ENCODE data around the gene CPT2.
"Not testable (repeated sequence)": the region's sequence is repeated elsewhere in the genome, so short reads cannot be mapped to it uniquely, and the experiment has no call there.

The CPT2 gene

GRCh38 chr1:53203466-53203865 lies 6.8 kb downstream of the CPT2 start:
- Histone ChIP-seq H3K4me1 (ENCODE audit: low read length) (no peaks in the 10 kb centered on the region), H4K20me1 (ENCODE audit: insufficient read depth, low read length) (no peaks in the 10 kb centered on the region), H3K9ac (ENCODE audit: low read length) (no peak overlapping the region), H3K79me2 (ENCODE audit: low read length) (peaks cover 2% of the 10 kb centered on the region), H3K9me2 (replicated peaks; ENCODE audit: insufficient read depth, low read length) (no peaks in the 10 kb centered on the region), H3K4me3 (ENCODE audit: low read length) (no peak overlapping the region), H3F3A (ENCODE audit: insufficient read depth, low read length) (no peaks in the 10 kb centered on the region), H3K27me3 (replicated peaks; ENCODE audit: insufficient read depth, low read length) (no peaks in the 10 kb centered on the region), H3K36me3 (replicated peaks; ENCODE audit: insufficient read depth, low read length) (0 out of 2 replicates have a peak, but pooled peaks cover 3% of the 10 kb centered on the region), H3K27ac (ENCODE audit: low read length) (no peak overlapping the region), H3K9me3 (replicated peaks; ENCODE audit: insufficient read depth, low read length) (no peaks in the 10 kb centered on the region), H3K4me2 (ENCODE audit: low read depth, low read length) (no peak overlapping the region), H2AFZ (ENCODE audit: low read length) (no peak overlapping the region)
- TF ChIP-seq EZH2phosphoT487 (IDR thresholded peaks at IDR 0.05; ENCODE audit: low read length) (no peak), CTCF (IDR thresholded peaks at IDR 0.05; ENCODE audit: low read length) (no peak), EZH2 (optimal IDR thresholded peaks at IDR 0.05; ENCODE audit: low read depth, low read length) (no peak)
- no peak for DNase-seq

DNA sequence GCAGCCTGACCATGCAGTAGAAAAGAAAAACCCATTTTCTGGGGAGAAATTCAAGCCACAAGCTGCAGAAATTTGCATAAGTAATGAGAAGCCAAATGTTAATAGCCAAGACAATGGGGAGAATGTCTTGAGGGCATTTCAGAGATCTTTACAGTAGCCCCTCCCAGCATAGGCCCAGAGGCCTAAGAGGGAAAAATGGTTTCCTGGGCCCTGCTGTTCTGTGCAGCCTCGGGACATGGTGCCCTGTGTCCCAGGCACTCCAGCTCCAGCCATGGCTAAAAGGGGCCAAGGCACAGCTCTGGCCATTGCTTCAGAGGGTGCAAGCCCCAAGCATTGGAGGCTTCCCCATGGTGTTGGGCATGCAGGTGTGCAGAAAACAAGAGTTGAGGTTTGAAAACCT lies 8.9 kb downstream of the CPT2 start:
- not testable (repeated sequence) for H3K27ac ChIP-seq (ENCODE audit: low read length); H4K20me1 ChIP-seq (ENCODE audit: insufficient read depth, low read length); H3K9me3 ChIP-seq (replicated peaks; ENCODE audit: insufficient read depth, low read length); H3K79me2 ChIP-seq (ENCODE audit: low read length); H3K36me3 ChIP-seq (replicated peaks; ENCODE audit: insufficient read depth, low read length); H3K9ac ChIP-seq (ENCODE audit: low read length); H3K9me2 ChIP-seq (replicated peaks; ENCODE audit: insufficient read depth, low read length); DNase-seq; H3K27me3 ChIP-seq (replicated peaks; ENCODE audit: insufficient read depth, low read length); H3K4me1 ChIP-seq (ENCODE audit: low read length); H3K4me2 ChIP-seq (ENCODE audit: low read depth, low read length); H3F3A ChIP-seq (ENCODE audit: insufficient read depth, low read length); H3K4me3 ChIP-seq (ENCODE audit: low read length); H2AFZ ChIP-seq (ENCODE audit: low read length)

- not testable (repeated sequence) for DNase-seq; H3K4me3 ChIP-seq (ENCODE audit: low read length); H3F3A ChIP-seq (ENCODE audit: insufficient read depth, low read length); H3K36me3 ChIP-seq (replicated peaks; ENCODE audit: insufficient read depth, low read length); H3K4me1 ChIP-seq (ENCODE audit: low read length); H3K9me2 ChIP-seq (replicated peaks; ENCODE audit: insufficient read depth, low read length); H3K27ac ChIP-seq (ENCODE audit: low read length); H3K9ac ChIP-seq (ENCODE audit: low read length); H2AFZ ChIP-seq (ENCODE audit: low read length); H3K79me2 ChIP-seq (ENCODE audit: low read length); H3K9me3 ChIP-seq (replicated peaks; ENCODE audit: insufficient read depth, low read length); H3K4me2 ChIP-seq (ENCODE audit: low read depth, low read length); H3K27me3 ChIP-seq (replicated peaks; ENCODE audit: insufficient read depth, low read length); H4K20me1 ChIP-seq (ENCODE audit: insufficient read depth, low read length)
Measured at GRCh38 chr1:53206083-53206685, 9.6 kb downstream of the CPT2 start.

GRCh38 chr1:53206735-53207379 lies 10.2 kb downstream of the CPT2 start:
- DNase-seq = no peak

More at GRCh38 chr1:53206735-53207379, 10.2 kb downstream of the CPT2 start:
- Histone ChIP-seq H3K27me3 (replicated peaks; ENCODE audit: insufficient read depth, low read length) (no peaks in the 10 kb centered on the region), H3K9me2 (replicated peaks; ENCODE audit: insufficient read depth, low read length) (no peaks in the 10 kb centered on the region), H3K36me3 (replicated peaks; ENCODE audit: insufficient read depth, low read length) (0 out of 2 replicates have a peak, but pooled peaks cover 3% of the 10 kb centered on the region), H3K79me2 (ENCODE audit: low read length) (no peaks in the 10 kb centered on the region), H4K20me1 (ENCODE audit: insufficient read depth, low read length) (no peaks in the 10 kb centered on the region), H3F3A (ENCODE audit: insufficient read depth, low read length) (no peaks in the 10 kb centered on the region), H3K4me3 (ENCODE audit: low read length) (no peak overlapping the region), H3K9ac (ENCODE audit: low read length) (no peak overlapping the region), H3K9me3 (replicated peaks; ENCODE audit: insufficient read depth, low read length) (no peaks in the 10 kb centered on the region), H3K4me1 (ENCODE audit: low read length) (no peaks in the 10 kb centered on the region), H2AFZ (ENCODE audit: low read length) (no peak overlapping the region), H3K4me2 (ENCODE audit: low read depth, low read length) (no peak overlapping the region), H3K27ac (ENCODE audit: low read length) (no peak overlapping the region)
- TF ChIP-seq CTCF (IDR thresholded peaks at IDR 0.05; ENCODE audit: low read length) (no peak), EZH2 (optimal IDR thresholded peaks at IDR 0.05; ENCODE audit: low read depth, low read length) (no peak), EZH2phosphoT487 (IDR thresholded peaks at IDR 0.05; ENCODE audit: low read length) (no peak)

Measured in MM.1S (cell line).